Astrocyte of the hippocampus (primary cell): Measurements from ENCODE around the gene PTGR1.
"Not testable (repeated sequence)": the region's sequence is repeated elsewhere in the genome, so short reads cannot be mapped to it uniquely, and the experiment has no call there.

ENCODE experiments used
- DNase-seq: peaks from one replicate; pipeline ENCODE4 v3.0.0; 2011; ENCODE audit warnings: low read depth, low spot score

PTGR1 gene

DNA sequence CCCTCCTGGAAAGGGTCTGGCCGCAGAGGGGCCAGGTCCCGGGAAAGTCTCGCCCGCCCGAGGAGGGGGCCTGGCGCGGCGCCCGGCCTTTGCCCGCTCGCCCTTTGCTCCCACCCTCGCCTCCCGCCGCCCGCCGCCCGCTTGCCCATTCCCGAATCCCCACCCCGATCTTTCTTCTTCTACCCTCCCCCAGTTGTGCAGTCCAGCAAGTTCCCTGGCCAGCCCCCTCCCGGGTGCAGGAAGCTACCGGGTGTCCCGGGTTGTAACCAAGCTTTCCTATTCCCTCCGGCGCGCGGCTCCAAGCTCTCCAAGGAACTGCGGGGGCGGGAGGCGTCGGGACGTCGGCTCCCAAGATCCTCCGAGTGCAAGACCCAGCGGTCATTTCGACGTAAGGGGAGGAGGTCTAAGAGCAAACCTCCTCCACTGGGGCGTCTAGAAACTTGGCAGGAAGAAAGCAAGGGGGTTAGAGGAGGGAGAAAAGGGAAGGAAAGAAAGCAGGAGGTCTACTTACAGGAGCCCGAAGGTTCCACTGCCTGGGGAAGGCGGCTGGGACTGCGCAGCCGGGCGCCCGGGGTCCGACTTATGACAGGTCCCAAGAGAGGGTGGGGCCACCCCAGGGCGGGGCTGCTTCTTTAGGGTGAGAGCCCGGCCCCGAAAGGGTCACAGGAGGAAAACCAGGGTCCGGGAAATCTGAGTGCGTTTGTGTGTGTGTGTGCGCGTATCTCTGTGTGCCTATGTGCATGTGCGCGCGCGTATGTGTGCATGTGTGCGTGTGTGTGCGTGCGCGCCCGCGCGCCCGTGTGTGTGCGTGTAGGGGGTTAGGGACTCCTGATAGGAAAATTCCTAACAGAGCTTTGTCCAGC lies at the start of gene PTGR1:
Gene PTGR1 (minus strand): TSS at position 556 of the 863 bp plus-strand sequence. CDS start 2,225 bp downstream, outside the sequence.
- DNase-seq = peak; percentile 93

DNA sequence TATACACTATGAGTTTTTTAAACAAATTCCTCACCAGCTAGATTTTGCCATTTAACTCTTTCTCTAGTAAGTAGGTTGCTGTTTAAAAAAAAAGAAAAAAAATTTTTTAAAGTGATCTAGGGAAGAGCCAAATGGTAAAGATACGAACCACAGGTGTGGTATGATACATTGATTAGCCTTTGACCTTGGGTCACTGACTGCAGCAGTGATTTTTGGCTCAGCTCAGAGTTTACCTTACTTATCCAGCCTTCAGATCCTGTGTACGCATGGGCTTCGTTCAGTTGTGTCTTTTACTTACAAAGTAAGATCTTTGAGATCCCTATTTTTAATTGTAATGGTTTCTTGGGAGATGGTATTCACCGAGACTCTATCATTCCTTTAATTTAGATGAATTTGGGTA lies 49.6 kb upstream of the PTGR1 start:
- DNase-seq = no peak

DNA sequence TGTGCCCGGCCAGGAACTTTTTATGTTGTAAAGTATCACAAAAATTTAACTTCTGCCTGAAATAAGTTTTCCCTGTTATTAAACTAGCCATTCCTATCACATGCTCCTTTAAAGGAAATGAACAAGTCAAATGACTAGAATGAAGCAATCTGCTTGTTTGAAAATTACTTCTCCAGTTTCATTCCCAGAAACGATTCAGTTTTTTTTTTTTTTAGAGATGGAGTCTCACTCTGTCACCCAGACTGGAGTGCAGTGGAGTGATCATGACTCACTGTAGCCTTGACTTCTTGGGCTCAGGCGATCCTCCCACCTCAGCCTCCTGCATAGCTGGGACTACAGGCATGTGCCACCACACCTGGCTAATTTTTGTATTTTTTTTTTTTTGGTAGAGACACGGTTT lies 48.6 kb upstream of the PTGR1 start:
- no peak for DNase-seq

- DNase-seq = no peak
Observed at GRCh38 chr9:111646417-111646816, 47.0 kb upstream of the PTGR1 start.

DNA sequence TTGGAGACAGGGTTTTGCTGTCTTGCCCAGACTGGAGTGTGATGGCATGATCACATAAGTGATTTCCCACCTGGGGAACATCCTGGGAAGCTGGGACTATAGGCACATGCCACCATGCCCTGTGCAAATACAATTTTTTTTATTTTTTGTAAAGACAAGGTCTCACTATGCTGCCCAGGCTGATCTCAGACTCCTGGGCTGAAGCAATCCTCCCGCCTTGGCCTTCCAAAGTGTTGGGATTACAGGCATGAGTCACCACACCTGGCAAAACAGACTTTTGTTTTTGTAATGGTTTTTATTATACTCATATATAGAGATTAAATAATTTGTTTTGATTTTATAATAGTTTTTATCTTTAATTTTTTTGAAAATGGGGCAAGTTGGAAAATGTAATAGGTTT lies 46.4 kb upstream of the PTGR1 start:
- DNase-seq = no peak

DNA sequence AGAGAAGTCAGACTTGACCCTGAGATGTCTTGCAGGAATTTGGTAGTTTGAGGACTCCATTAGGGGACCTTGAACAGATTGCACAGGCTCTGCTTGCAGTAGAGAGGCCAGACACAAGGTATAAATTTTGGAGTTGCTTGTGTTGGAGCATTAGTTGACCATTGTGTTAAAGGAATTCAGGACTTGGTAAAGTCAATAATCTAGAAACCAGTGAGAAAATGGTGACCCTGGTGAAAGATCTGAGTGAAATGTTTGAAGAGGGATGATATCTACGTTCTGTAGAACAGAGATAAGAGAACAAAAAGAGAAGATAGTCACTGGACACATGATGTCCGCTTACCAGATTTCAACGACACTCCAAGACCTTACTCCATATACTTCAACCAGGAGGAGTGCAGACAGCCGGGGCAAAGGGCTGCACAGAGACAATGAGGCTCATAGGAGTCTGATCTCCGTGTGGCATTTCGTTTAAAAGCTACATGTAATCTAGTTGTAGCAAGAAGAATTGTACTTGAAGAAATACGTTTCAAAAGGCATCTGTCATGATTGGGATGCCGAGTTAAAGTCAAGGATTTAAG lies 44.8 kb upstream of the PTGR1 start:
- no peak for DNase-seq

- no peak for DNase-seq
Observed at GRCh38 chr9:111637421-111637950, 38.0 kb upstream of the PTGR1 start.

- DNase-seq = no peak
Observed at GRCh38 chr9:111634860-111635259, 35.4 kb upstream of the PTGR1 start.

DNA sequence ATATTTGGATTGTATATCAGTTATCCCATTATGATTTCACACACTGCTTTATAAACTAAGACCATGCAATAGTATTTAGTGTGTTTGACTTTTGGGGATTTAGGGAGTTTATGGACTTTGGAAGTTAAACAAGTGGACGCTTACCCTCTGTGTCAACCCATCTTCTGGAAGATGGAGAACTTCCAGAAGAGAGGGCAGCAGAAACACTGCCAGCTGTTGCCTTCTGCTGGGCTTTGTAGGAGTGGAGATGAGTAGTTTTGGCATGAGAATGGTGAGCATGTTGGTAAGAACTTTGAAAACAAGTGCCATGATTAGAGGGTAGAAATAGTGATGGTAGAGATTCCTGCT lies 33.9 kb upstream of the PTGR1 start:
- DNase-seq = no peak

DNA sequence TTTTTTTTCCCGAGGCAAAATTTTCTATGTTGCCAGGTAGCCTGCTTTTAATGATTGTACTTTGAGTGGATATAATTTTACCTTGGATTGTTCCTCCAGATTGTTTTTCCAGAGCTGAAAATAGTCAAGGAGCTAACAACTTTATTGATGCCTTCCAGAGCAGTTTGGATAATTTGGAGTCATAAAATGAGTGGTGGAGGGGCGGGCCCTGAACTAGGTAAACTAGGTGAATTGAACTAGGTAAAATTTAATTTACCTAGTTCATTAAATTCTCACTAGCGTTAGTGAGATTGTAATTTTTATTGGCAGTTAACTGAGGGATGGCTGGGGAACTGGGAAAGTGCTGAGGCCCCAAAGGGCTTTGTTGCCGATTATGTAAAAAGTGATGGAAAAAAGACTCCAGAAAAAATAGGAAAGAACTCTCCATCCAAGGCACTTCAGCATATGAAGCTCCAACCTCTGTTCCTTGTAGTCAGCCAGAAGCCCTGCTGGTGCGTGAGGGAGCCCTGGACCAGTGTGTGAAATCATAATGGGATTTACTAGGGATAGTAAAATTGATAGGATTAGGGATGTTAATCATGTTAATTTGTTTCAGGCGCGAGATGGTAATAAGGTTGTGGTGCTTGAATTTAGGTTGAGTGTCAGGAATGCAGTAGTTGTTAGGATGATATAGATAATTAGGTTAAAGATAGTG lies 33.4 kb upstream of the PTGR1 start:
- no peak for DNase-seq

DNA sequence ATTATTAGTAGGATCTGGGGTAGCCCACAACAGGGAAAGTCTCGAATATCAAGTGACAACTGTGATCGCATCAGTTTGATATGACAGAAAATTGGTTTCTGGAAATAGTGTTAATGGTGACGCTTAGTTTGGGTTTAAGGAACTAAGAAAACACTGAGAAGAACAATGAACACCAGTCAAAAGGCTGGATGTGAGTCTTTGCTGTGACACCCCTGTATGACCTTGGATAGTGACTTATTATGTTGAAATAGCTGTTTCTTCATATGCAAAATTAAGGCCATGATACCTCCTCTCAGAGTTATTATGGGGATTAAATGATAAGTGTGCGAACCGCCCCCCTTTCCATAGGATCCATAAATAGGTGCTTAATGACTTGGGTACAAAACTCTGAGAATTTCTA lies 32.6 kb upstream of the PTGR1 start:
- DNase-seq = no peak

DNA sequence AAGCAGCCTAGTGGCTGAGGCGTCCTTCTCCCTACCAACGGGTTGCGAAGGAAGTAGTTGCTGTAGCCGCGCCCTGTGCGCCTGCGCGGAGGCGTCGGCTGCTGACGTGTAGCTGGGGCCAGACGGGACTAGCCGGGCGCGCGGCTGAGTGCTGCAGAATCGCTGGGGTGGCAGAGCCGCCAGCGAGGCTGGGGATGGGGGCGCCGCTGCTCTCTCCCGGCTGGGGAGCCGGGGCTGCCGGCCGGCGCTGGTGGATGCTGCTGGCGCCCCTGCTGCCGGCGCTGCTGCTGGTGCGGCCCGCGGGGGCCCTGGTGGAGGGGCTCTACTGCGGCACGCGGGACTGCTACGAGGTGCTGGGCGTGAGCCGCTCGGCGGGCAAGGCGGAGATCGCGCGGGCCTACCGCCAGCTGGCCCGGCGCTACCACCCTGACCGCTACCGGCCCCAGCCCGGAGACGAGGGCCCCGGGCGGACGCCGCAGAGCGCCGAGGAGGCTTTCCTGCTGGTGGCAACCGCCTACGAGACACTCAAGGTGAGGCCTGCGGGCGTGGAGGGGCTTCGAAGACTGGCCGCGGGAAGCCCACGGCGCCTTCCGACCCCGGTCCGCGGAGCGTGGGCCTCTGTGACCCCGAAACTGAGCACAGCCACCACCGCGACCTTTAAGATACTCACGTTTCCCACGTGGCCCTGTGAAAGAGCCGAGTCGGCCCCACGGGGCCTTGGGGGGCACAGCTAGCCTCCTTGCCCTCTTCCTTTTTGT lies 31.9 kb upstream of the PTGR1 start, which contains the start of gene DNAJC25:
Gene DNAJC25 (plus strand): TSS at position 121 of the 758 bp plus-strand sequence. CDS start 74 bp downstream, at position 195.
- DNase-seq = peak; percentile 99

GRCh38 chr9:111630964-111631213 lies 31.4 kb upstream of the PTGR1 start:
- no peak for DNase-seq

DNA sequence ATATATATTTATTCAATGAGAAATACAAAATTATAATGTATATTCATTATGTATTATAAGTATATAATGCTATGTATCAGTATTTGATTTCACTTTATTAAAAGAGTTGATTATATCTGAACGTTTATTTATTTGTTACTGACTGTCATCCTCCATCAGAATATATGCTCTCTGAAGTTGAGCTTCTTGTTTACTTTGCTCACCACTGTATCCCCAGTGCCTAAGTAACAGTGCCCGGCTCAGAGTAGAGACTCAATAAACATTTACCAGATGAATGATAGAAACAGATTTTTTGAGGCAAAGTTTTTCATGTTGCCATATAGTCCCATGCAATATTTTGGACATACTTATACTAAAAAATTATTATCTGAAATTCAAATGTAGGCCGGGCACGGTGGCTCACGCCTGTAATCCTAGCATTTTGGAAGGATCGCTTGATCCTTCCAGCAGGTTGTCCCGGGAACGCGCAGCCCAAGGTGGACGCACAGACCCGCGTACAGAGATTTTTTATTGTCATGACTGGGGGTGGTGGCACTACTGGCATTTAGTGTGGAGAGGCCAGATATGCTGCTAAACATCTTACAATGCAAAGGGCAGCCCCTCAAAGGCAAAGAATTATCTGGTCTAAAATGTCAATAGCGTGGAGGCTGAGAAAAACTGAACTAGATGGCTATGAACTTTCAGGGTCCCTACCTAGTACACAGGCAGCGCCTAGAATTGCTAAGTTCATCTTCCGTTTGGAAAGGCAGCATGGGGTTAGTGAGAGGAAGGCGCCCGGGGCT lies 30.9 kb upstream of the PTGR1 start:
- DNase-seq = no peak

GRCh38 chr9:111628411-111628810 lies 29.0 kb upstream of the PTGR1 start:
- DNase-seq = no peak

GRCh38 chr9:111627260-111627963 lies 28.0 kb upstream of the PTGR1 start:
- DNase-seq = no peak

DNA sequence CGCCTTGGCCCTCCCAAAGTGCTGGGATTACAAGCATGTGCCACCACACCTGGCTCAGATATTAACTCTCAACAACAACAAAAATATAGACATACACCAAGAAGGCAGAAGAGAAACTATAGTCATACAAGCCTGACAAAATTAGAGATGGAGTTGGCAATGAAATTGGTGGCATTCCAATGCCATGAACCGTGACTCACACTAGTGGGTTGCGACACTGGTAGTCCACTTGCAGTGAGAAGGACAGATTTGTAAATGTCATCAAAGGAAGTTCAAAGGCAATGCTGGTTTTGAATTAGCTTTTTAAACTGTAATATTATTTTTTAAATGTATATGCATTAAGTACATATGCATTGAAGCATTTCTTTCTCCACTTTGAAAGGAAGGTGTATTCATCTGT lies 23.2 kb upstream of the PTGR1 start:
- DNase-seq = peak; percentile 60

GRCh38 chr9:111621895-111622480 lies 22.5 kb upstream of the PTGR1 start:
- DNase-seq = peak; percentile 37

DNA sequence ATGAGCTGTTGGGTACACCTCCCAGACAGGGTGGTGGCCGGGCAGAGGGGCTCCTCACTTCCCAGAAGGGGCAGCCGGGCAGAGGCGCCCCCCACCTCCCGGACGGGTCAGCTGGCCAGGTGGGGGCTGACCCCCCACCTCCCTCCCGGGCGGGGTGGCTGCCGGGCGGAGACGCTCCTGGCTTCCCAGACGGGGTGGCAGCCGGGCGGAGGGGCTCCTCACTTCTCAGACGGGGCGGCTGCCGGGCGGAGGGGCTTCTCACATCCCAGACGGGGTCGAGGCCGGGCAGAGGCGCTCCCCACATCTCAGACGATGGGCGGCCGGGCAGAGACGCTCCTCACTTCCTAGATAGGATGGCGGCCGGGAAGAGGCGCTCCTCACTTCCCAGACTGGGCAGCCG lies 17.9 kb upstream of the PTGR1 start:
- DNase-seq = not testable (repeated sequence)

- peak; percentile 21 for DNase-seq
Observed at GRCh38 chr9:111615928-111616327, 16.5 kb upstream of the PTGR1 start.
